Trophoblast cell (in vitro differentiated cells and primary cell): ENCODE data around the gene ELOVL5. TPM values are rescaled to one million over a fixed set of nuclear protein-coding genes. Genes with fewer than 3 reads are reported as not detected.
A peak's percentile ranks its signal among the peaks of the same experiment; 100 is the strongest.

Experiments used
- DNase-seq, 2 donors: peaks; one replicate each; pipeline ENCODE4 v3.0.0-alpha.2; 2016
- H2AFZ ChIP-seq: 2 replicates; pipeline ENCODE4 v1.6.1; 2013; ENCODE audit warnings: low read length, moderate library complexity, mild to moderate bottlenecking; ENCODE audit not compliant: insufficient read depth, poor library complexity
- H2AK5ac ChIP-seq: 2 replicates; pipeline ENCODE4 v1.6.1; 2013; ENCODE audit warnings: mild to moderate bottlenecking, low read length
- H2BK120ac ChIP-seq: 2 replicates; pipeline ENCODE4 v1.6.1; 2013; ENCODE audit warnings: low read length, mild to moderate bottlenecking, moderate library complexity; ENCODE audit not compliant: insufficient read depth, poor library complexity
- H2BK12ac ChIP-seq: 2 replicates; pipeline ENCODE4 v1.6.1; 2013; ENCODE audit warnings: mild to moderate bottlenecking, low read length, moderate library complexity
- H2BK5ac ChIP-seq: 2 replicates; pipeline ENCODE4 v1.6.1; 2013; ENCODE audit warnings: low read length, low read depth, moderate library complexity, mild to moderate bottlenecking; ENCODE audit not compliant: poor library complexity
- H3K14ac ChIP-seq: 2 replicates; pipeline ENCODE4 v1.6.1; 2013; ENCODE audit warnings: mild to moderate bottlenecking, low read length
- H3K18ac ChIP-seq: 2 replicates; pipeline ENCODE4 v1.6.1; 2013; ENCODE audit warnings: mild to moderate bottlenecking, low read length
- H3K23ac ChIP-seq: 2 replicates; pipeline ENCODE4 v1.6.1; 2013; ENCODE audit warnings: low read length
- H3K27ac ChIP-seq: 2 replicates; pipeline ENCODE4 v1.5.1; 2013; ENCODE audit warnings: low read depth, mild to moderate bottlenecking, inconsistent platforms, low read length, moderate library complexity
- H3K27me3 ChIP-seq: 2 replicates; pipeline ENCODE4 v1.6.1; 2013; ENCODE audit warnings: inconsistent platforms, mild to moderate bottlenecking, low read length, moderate library complexity; ENCODE audit not compliant: insufficient read depth
- H3K36me3 ChIP-seq, 2 experiments: 1 replicate in 1 of 2; 2 replicates in 1 of 2; pipeline ENCODE4 v1.6.1; 2013; ENCODE audit warnings: low read length in 2 of 2, mild to moderate bottlenecking in 2 of 2, moderate library complexity in 1 of 2; ENCODE audit not compliant: insufficient read depth in 2 of 2, control insufficient read depth in 1 of 2
- H3K4ac ChIP-seq: 2 replicates; pipeline ENCODE4 v1.6.1; 2013; ENCODE audit warnings: low read depth, mild to moderate bottlenecking, low read length, moderate library complexity
- H3K4me1 ChIP-seq, 2 experiments: 1 replicate in 1 of 2; 2 replicates in 1 of 2; pipeline ENCODE4 v1.6.1; 2013; ENCODE audit warnings: low read length in 2 of 2, mild to moderate bottlenecking in 2 of 2, moderate library complexity in 1 of 2; ENCODE audit not compliant: insufficient read depth in 2 of 2, control insufficient read depth in 1 of 2
- H3K4me2 ChIP-seq: 2 replicates; pipeline ENCODE4 v1.6.1; 2013; ENCODE audit warnings: inconsistent platforms, mild to moderate bottlenecking, low read length, moderate library complexity
- H3K4me3 ChIP-seq: 2 replicates; pipeline ENCODE4 v1.5.1; 2013; ENCODE audit warnings: mild to moderate bottlenecking, low read depth, low read length, inconsistent platforms
- H3K79me1 ChIP-seq: one replicate; pipeline ENCODE4 v1.6.1; 2013; ENCODE audit warnings: low read length
- H3K79me2 ChIP-seq: 2 replicates; pipeline ENCODE4 v1.6.1; 2013; ENCODE audit warnings: low read length, mild to moderate bottlenecking; ENCODE audit not compliant: control insufficient read depth, insufficient read depth, poor library complexity
- H3K9ac ChIP-seq: 2 replicates; pipeline ENCODE4 v1.6.1; 2013; ENCODE audit warnings: mild to moderate bottlenecking, low read length
- H3K9me3 ChIP-seq: 2 replicates; pipeline ENCODE4 v1.6.1; 2013; ENCODE audit warnings: low read depth, mild to moderate bottlenecking, control low read depth, inconsistent platforms, low read length; ENCODE audit not compliant: insufficient read depth
- H4K12ac ChIP-seq: 2 replicates; pipeline ENCODE4 v1.6.1; 2013; ENCODE audit warnings: low read depth, mild to moderate bottlenecking, low read length, moderate library complexity
- H4K8ac ChIP-seq: 2 replicates; pipeline ENCODE4 v1.6.1; 2013; ENCODE audit warnings: low read depth, mild to moderate bottlenecking, low read length, moderate library complexity
- H4K91ac ChIP-seq: one replicate; pipeline ENCODE4 v1.6.1; 2013; ENCODE audit warnings: low read depth, mild to moderate bottlenecking, low read length, moderate library complexity
- WGBS: extraction: QIAGEN DNeasy Blood & Tissue Kit; methylation state at CpG from one replicate; pipeline ENCODE4 v1.1.7; 2013; ENCODE audit warnings: missing lambda C conversion rate; ENCODE audit not compliant: insufficient read length, insufficient coverage; ENCODE audit errors: extremely low coverage; 5-methylcytosine and 5-hydroxymethylcytosine counted together
- polyA plus RNA-seq: library from polyadenylated mRNA; stranded (reverse); fragments of 200-250 nt; gene quantifications from 2 replicates; pipeline ENCODE4 v1.2.3, GENCODE V29; 2013

ELOVL5 gene, protein sequence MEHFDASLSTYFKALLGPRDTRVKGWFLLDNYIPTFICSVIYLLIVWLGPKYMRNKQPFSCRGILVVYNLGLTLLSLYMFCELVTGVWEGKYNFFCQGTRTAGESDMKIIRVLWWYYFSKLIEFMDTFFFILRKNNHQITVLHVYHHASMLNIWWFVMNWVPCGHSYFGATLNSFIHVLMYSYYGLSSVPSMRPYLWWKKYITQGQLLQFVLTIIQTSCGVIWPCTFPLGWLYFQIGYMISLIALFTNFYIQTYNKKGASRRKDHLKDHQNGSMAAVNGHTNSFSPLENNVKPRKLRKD
- 73.6 and 77.0 TPM in 2 replicates for polyA plus RNA-seq

GRCh38 chr6:53348371-53349208 lies at the start of gene ELOVL5:
Gene ELOVL5 (minus strand): TSS chr6:53348950. CDS start chr6:53295699, 53,251 bp downstream.
- H3K14ac ChIP-seq, result peak within 1 kb of the TSS; percentile 85
- peaks cover 0 to 2% of the 10 kb centered on the region in 2 experiments for H3K36me3 ChIP-seq
- peaks cover 10% of the 10 kb centered on the region for H3K79me1 ChIP-seq
- peak within 1 kb of the TSS; percentile 96 for H2AFZ ChIP-seq
- peak within 1 kb of the TSS; percentile 39 for H2BK12ac ChIP-seq
- peak within 1 kb of the TSS; percentile 73 for H3K4ac ChIP-seq
- H3K27ac ChIP-seq, result peak within 1 kb of the TSS; percentile 89
- H3K9ac ChIP-seq, result peak within 1 kb of the TSS; percentile 94
- peak; percentile 99 to 100 for DNase-seq
- H3K4me2 ChIP-seq, result peak within 1 kb of the TSS; percentile 96
- peak within 1 kb of the TSS; percentile 95 for H3K18ac ChIP-seq
- no peak within 1 kb of the TSS for H2AK5ac ChIP-seq
- peak within 1 kb of the TSS; percentile 74 for H4K91ac ChIP-seq
- H3K9me3 ChIP-seq, result no peaks in the 10 kb centered on the region
- no peaks in the 10 kb centered on the region for H3K27me3 ChIP-seq
- H4K12ac ChIP-seq, result peak within 1 kb of the TSS; percentile 59
- peaks cover 0 to 5% of the 10 kb centered on the region in 2 experiments for H3K4me1 ChIP-seq
- no CpG with 5 or more reads among the region's 101 CpGs for WGBS
- H3K23ac ChIP-seq, result no peak within 1 kb of the TSS
- peak within 1 kb of the TSS; percentile 68 for H2BK5ac ChIP-seq
- H2BK120ac ChIP-seq, result peak within 1 kb of the TSS; percentile 55
- H3K79me2 ChIP-seq, result peaks cover 9% of the 10 kb centered on the region
- H3K4me3 ChIP-seq, result peak within 1 kb of the TSS; percentile 97
- H4K8ac ChIP-seq, result peak within 1 kb of the TSS; percentile 79

GRCh38 chr6:53397283-53397682 lies 48.5 kb upstream of the ELOVL5 start:
- H2AFZ ChIP-seq, result no peak overlapping the region
- H3K27ac ChIP-seq, result no peak overlapping the region
- no peaks in the 10 kb centered on the region for H3K9me3 ChIP-seq
- no peak overlapping the region for H2BK120ac ChIP-seq
- H3K79me1 ChIP-seq, result no peaks in the 10 kb centered on the region
- H3K4me1 ChIP-seq, result no peaks in the 10 kb centered on the region
- H3K9ac ChIP-seq, result no peak overlapping the region
- no CpG with 5 or more reads among the region's 3 CpGs for WGBS
- no peak for DNase-seq
- H3K27me3 ChIP-seq, result no peaks in the 10 kb centered on the region
- H3K18ac ChIP-seq, result no peak overlapping the region
- no peak overlapping the region for H3K4me3 ChIP-seq
- no peak overlapping the region for H4K12ac ChIP-seq
- H4K8ac ChIP-seq, result no peak overlapping the region
- no peak overlapping the region for H3K4ac ChIP-seq
- H3K4me2 ChIP-seq, result no peak overlapping the region
- H3K36me3 ChIP-seq, result no peaks in the 10 kb centered on the region
- no peak overlapping the region for H2AK5ac ChIP-seq
- no peaks in the 10 kb centered on the region for H3K79me2 ChIP-seq
- H2BK5ac ChIP-seq, result no peak overlapping the region
- H3K23ac ChIP-seq, result no peak overlapping the region
- no peak overlapping the region for H2BK12ac ChIP-seq
- H3K14ac ChIP-seq, result no peak overlapping the region
- H4K91ac ChIP-seq, result no peak overlapping the region

DNA sequence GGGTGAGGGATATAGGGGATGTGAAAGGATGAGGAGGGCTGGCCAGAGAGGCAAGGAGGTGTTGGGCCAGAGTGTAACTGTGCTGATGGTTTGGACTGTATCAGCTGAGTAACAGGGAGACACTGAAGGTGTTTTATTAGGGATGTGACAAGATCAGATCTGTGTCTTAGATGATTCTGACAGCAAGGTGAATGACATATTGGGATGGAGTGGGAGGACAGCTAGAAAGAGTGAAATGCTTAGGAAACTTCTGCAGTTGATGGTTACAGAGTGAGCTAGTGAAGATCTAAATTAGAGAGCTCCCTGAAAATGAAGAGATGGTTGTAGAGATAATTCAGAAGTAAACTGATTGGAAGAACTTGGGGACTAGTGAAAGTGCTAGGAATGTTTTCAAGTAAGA lies 47.2 kb upstream of the ELOVL5 start:
- Histone ChIP-seq H4K91ac (no peak overlapping the region), H3K9me3 (no peaks in the 10 kb centered on the region), H3K27me3 (no peaks in the 10 kb centered on the region), H2AFZ (no peak overlapping the region), H4K8ac (no peak overlapping the region), H3K23ac (peak overlapping the region; percentile 87), H2BK120ac (no peak overlapping the region), H3K4me2 (no peak overlapping the region), H3K18ac (no peak overlapping the region), H4K12ac (no peak overlapping the region), H3K27ac (no peak overlapping the region), H3K14ac (no peak overlapping the region), H2AK5ac (no peak overlapping the region), H3K4ac (no peak overlapping the region), H3K36me3 (no peaks in the 10 kb centered on the region), H3K4me3 (no peak overlapping the region), H2BK12ac (no peak overlapping the region), H2BK5ac (no peak overlapping the region), H3K4me1 (no peaks in the 10 kb centered on the region), H3K79me2 (no peaks in the 10 kb centered on the region), H3K79me1 (no peaks in the 10 kb centered on the region), H3K9ac (no peak overlapping the region)
- DNase-seq, result no peak

GRCh38 chr6:53394704-53395103 lies 46.0 kb upstream of the ELOVL5 start:
- no peak overlapping the region for H2BK5ac ChIP-seq

More at GRCh38 chr6:53394704-53395103, 46.0 kb upstream of the ELOVL5 start:
- Histone ChIP-seq H2BK12ac (no peak overlapping the region), H2BK120ac (no peak overlapping the region), H3K9me3 (no peaks in the 10 kb centered on the region), H4K12ac (no peak overlapping the region), H3K4ac (no peak overlapping the region), H3K4me2 (no peak overlapping the region), H3K79me2 (no peaks in the 10 kb centered on the region), H3K9ac (no peak overlapping the region), H4K8ac (no peak overlapping the region), H4K91ac (no peak overlapping the region), H3K4me3 (no peak overlapping the region), H3K23ac (no peak overlapping the region), H3K4me1 (no peaks in the 10 kb centered on the region), H3K79me1 (no peaks in the 10 kb centered on the region), H3K18ac (no peak overlapping the region), H3K14ac (no peak overlapping the region), H3K27ac (no peak overlapping the region), H3K27me3 (no peaks in the 10 kb centered on the region), H2AFZ (no peak overlapping the region), H3K36me3 (no peaks in the 10 kb centered on the region), H2AK5ac (no peak overlapping the region)
- no CpG with 5 or more reads among the region's 3 CpGs for WGBS
- DNase-seq, result no peak
